ENCODE measurements around the gene PLA2G4A.

PLA2G4A gene

DNA sequence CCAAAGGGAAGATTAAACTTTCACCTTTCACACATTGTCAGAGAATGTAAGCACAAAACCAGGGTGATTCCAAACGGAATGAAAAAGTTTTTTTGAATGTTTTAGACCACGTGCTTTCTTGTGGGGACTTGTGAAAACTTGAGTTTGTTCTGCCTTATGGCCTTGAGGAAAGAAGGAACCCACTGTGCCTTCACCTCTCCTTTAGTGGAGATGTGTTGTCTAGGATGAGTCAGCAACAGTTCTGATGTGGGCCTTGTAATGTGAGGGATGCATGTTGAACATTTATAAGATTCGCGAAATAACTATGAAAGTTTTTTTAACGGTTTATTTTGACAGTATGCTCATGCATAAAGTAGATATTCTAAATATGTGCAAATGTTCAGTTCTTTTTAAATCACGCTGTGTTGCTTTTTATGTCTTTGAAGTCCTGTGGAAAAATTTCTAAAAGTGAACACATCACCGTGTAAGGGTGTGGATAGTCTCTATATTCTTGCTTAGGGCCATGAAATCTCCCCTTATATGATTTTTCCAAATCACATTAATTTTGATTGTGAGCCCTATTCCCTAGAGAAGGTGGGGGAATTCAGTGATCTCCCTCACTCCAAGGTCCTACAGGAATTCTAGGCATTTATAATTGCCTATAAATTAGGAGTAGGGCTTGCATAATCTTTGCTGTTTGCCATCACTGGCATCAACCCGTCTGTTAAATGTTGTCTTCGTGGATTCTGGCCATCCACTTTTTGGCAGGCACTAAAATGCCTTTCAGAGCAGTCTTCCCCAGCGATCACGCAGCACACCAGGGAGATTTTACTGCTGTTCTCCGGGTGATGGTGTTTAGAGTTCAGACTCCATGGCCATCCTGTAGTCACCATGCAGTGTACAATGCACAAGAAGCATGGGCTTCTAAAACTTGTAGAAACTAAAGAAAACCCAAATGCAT lies 47.4 kb downstream of the PLA2G4A start:
- H3K27me3 ChIP-seq (ENCODE audit: low read depth, low read length), result no peaks in the 10 kb centered on the region
- H3K27ac ChIP-seq (ENCODE audit: low read length), result no peak overlapping the region
- H3K36me3 ChIP-seq (ENCODE audit: control insufficient read depth in 1 of 2, insufficient read depth in 2 of 2, low read length in 2 of 2), result no peaks in the 10 kb centered on the region
- no peaks in the 10 kb centered on the region for H3K9me3 ChIP-seq (ENCODE audit: control insufficient read depth in 1 of 2, low read length in 2 of 2)
- H3K4me3 ChIP-seq (ENCODE audit: low read depth in 1 of 2, low read length in 2 of 2), result no peak overlapping the region
- H3K4me1 ChIP-seq (ENCODE audit: control insufficient read depth in 1 of 2, insufficient read depth in 2 of 2, low read length in 2 of 2), result peaks cover 0 to 25% of the 10 kb centered on the region in 2 donors

DNA sequence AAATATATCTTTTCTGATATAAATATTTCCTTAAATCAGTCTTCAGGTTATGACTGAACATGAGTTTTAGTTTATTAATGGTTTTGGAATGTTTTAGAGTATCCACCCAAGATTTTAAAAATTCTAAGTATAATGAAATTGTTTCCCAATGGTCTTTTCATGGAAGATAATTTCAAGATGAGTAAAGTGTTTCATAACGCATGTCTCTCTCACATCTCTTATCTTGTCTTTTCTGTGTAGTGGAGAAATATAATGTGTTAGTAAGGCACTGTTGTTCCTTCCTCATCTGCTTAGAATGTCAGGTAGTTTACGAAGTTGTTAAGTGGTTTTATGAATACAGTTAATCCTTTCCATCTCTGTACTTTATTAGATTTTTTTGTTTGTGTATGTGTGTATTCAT lies 49.6 kb downstream of the PLA2G4A start:
- no peak overlapping the region for H3K27ac ChIP-seq (ENCODE audit: low read length)
- H3K36me3 ChIP-seq (ENCODE audit: control insufficient read depth in 1 of 2, insufficient read depth in 2 of 2, low read length in 2 of 2), result no peaks in the 10 kb centered on the region
- H3K4me1 ChIP-seq (ENCODE audit: control insufficient read depth in 1 of 2, insufficient read depth in 2 of 2, low read length in 2 of 2), result peaks cover 0 to 21% of the 10 kb centered on the region in 2 donors
- no peaks in the 10 kb centered on the region for H3K9me3 ChIP-seq (ENCODE audit: control insufficient read depth in 1 of 2, low read length in 2 of 2)
- no peaks in the 10 kb centered on the region for H3K27me3 ChIP-seq (ENCODE audit: low read depth, low read length)
- no peak overlapping the region for H3K4me3 ChIP-seq (ENCODE audit: low read depth in 1 of 2, low read length in 2 of 2)

DNA sequence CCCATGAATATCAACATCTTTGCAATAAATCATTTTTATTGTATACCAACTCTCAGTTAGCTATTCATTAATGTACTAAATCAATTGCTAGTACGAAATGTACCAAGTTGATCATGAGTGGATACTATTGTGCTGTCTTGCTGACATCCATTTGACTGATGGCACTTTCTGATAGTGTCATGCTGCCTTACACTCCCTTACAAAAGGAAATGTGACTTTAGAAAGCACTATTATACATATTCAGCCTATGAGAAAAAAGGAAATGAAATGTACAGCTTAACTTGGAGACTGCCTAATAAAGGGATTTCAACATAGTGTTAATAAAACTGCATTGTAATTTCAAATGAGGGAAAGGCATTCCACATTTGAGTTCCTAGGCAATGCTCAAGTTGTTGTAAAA lies 52.2 kb downstream of the PLA2G4A start:
- no peaks in the 10 kb centered on the region for H3K27me3 ChIP-seq (ENCODE audit: low read depth, low read length)
- H3K27ac ChIP-seq (ENCODE audit: low read length), result no peak overlapping the region
- no peaks in the 10 kb centered on the region for H3K36me3 ChIP-seq (ENCODE audit: control insufficient read depth in 1 of 2, insufficient read depth in 2 of 2, low read length in 2 of 2)
- H3K9me3 ChIP-seq (ENCODE audit: control insufficient read depth in 1 of 2, low read length in 2 of 2), result no peaks in the 10 kb centered on the region
- H3K4me1 ChIP-seq (ENCODE audit: control insufficient read depth in 1 of 2, insufficient read depth in 2 of 2, low read length in 2 of 2), result peaks cover 0 to 13% of the 10 kb centered on the region in 2 donors
- H3K4me3 ChIP-seq (ENCODE audit: low read depth in 1 of 2, low read length in 2 of 2), result no peak overlapping the region

DNA sequence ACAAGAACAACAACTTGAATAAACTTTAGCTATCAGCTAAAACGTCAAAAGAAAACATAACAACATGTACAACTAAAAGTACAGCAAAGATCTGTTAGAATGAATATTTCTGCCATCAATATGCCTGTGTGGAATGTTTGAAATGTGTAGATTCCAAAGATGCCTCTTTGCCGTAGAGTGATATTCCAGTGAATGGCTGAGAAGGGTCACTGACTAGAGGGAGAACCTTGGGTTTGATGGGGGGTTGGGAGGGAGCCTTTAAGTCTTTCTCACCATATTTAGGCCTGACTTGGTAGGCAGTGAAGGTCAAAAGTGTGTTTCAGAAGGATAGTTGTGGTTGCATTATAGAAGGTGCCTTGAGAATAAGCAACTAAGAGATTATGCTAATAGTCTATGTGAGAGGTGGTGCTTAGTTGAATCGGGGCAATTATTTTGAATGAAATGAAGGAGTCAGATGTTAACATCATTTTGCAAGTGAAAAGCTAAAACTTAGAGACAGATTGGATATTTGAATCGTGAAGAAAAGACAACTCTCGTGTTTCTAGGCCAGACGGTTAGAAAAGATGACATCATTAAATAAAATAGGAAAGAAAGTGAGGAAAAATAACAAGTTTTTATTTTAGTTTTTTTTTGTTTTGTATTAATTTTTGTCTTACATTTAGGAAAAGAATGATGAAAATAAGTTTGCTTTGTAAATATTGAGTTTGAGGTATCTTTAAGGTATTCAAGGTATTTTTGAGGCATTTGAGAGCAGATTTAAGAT lies 53.8 kb downstream of the PLA2G4A start:
- no peaks in the 10 kb centered on the region for H3K36me3 ChIP-seq (ENCODE audit: control insufficient read depth in 1 of 2, insufficient read depth in 2 of 2, low read length in 2 of 2)

DNA sequence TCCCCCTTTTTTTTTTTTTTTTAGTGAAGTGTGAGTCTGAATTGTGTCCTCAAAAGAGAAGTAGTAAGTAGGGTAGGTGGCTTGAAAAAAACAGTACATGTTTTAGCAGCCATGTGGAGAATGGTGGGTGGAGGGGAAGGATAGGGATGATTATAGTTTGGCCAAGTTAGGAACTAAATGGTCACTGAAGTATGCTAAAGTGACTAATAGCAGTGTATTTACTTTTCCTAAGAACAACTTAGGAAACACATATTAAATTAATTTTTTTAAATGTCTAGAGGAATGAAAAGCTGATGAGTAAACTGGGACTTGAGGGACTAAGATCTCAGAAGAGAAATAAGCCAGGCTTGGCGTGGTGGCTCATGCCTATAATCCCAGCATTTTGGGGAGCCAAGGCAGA lies 55.5 kb downstream of the PLA2G4A start:
- no peaks in the 10 kb centered on the region for H3K27me3 ChIP-seq (ENCODE audit: low read depth, low read length)

More for the DNA sequence above, 53.8 kb downstream of the PLA2G4A start:
- no peak overlapping the region for H3K27ac ChIP-seq (ENCODE audit: low read length)
- H3K9me3 ChIP-seq (ENCODE audit: control insufficient read depth in 1 of 2, low read length in 2 of 2), result no peaks in the 10 kb centered on the region
- no peaks in the 10 kb centered on the region for H3K27me3 ChIP-seq (ENCODE audit: low read depth, low read length)
- peaks cover 0 to 6% of the 10 kb centered on the region in 2 donors for H3K4me1 ChIP-seq (ENCODE audit: control insufficient read depth in 1 of 2, insufficient read depth in 2 of 2, low read length in 2 of 2)
- no peak overlapping the region for H3K4me3 ChIP-seq (ENCODE audit: low read depth in 1 of 2, low read length in 2 of 2)

DNA sequence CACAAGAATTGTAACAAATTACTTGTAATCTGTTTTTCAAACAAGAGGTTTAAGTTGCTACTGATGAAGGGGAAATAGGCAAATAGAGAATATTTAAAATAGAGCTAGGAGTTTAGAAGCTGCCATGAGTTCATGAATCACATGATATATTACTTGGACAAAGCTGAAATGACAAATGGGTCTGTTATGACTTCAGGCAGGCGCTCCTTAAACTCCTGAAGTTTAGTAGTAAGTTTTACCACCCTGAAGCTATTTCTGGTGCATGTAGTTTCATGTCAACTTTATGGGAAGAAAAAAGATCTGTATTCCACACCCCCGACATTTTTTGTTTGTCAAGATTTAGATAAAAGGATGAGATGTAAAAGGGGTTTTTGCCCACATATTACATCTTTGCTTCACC lies 58.5 kb downstream of the PLA2G4A start:
- no peak overlapping the region for H3K27ac ChIP-seq (ENCODE audit: low read length)
- no peak overlapping the region for H3K4me3 ChIP-seq (ENCODE audit: low read depth in 1 of 2, low read length in 2 of 2)
- H3K27me3 ChIP-seq (ENCODE audit: low read depth, low read length), result no peaks in the 10 kb centered on the region
- H3K36me3 ChIP-seq (ENCODE audit: control insufficient read depth in 1 of 2, insufficient read depth in 2 of 2, low read length in 2 of 2), result no peaks in the 10 kb centered on the region
- H3K4me1 ChIP-seq (ENCODE audit: control insufficient read depth in 1 of 2, insufficient read depth in 2 of 2, low read length in 2 of 2), result no peaks in the 10 kb centered on the region
- H3K9me3 ChIP-seq (ENCODE audit: control insufficient read depth in 1 of 2, low read length in 2 of 2), result no peaks in the 10 kb centered on the region

More for the DNA sequence above, 55.5 kb downstream of the PLA2G4A start:
- Histone ChIP-seq H3K9me3 (ENCODE audit: control insufficient read depth in 1 of 2, low read length in 2 of 2) (no peaks in the 10 kb centered on the region), H3K4me1 (ENCODE audit: control insufficient read depth in 1 of 2, insufficient read depth in 2 of 2, low read length in 2 of 2) (peaks cover 0 to 6% of the 10 kb centered on the region in 2 donors), H3K36me3 (ENCODE audit: control insufficient read depth in 1 of 2, insufficient read depth in 2 of 2, low read length in 2 of 2) (no peaks in the 10 kb centered on the region), H3K4me3 (ENCODE audit: low read depth in 1 of 2, low read length in 2 of 2) (no peak overlapping the region), H3K27ac (ENCODE audit: low read length) (no peak overlapping the region)

DNA sequence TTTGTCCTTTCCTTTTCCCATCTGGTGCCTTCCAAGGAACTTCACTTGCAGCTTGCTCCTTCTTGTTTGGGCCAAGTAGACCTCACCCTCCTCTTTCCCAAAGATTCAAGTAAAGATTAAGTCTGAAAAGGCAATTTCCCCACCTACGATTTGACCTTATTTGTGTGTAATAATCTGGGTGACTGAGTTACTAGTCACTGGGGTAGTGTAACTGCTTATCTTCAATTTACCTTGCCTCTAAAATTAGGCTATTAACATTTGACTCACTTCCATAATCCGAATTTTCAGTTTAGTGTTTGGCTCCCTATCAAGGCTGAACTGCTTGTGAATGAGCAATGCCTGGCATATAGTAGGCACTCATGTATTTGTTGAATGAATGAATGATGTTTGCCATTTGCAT lies 59.6 kb downstream of the PLA2G4A start:
- H3K27me3 ChIP-seq (ENCODE audit: low read depth, low read length), result no peaks in the 10 kb centered on the region
- H3K4me3 ChIP-seq (ENCODE audit: low read depth in 1 of 2, low read length in 2 of 2), result no peak overlapping the region
- H3K9me3 ChIP-seq (ENCODE audit: control insufficient read depth in 1 of 2, low read length in 2 of 2), result no peaks in the 10 kb centered on the region
- H3K4me1 ChIP-seq (ENCODE audit: control insufficient read depth in 1 of 2, insufficient read depth in 2 of 2, low read length in 2 of 2), result no peaks in the 10 kb centered on the region
- no peaks in the 10 kb centered on the region for H3K36me3 ChIP-seq (ENCODE audit: control insufficient read depth in 1 of 2, insufficient read depth in 2 of 2, low read length in 2 of 2)
- H3K27ac ChIP-seq (ENCODE audit: low read length), result no peak overlapping the region

DNA sequence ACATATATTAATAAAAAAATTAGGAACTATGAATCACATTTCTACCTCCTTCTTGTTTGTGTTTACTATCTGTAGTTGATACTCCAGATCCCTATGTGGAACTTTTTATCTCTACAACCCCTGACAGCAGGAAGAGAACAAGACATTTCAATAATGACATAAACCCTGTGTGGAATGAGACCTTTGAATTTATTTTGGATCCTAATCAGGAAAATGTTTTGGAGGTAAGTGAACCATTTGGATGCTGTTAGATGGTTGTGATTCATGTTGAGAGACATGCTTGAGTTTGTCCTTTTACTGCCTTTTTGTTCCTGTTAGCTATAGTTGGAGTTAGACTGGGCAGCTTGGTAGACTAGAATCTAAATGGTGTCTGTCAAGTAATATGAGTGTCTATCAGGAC lies 64.2 kb downstream of the PLA2G4A start:
- Histone ChIP-seq H3K4me1 (ENCODE audit: control insufficient read depth in 1 of 2, insufficient read depth in 2 of 2, low read length in 2 of 2) (peaks cover 0 to 12% of the 10 kb centered on the region in 2 donors), H3K27me3 (ENCODE audit: low read depth, low read length) (no peaks in the 10 kb centered on the region), H3K9me3 (ENCODE audit: control insufficient read depth in 1 of 2, low read length in 2 of 2) (no peaks in the 10 kb centered on the region), H3K36me3 (ENCODE audit: control insufficient read depth in 1 of 2, insufficient read depth in 2 of 2, low read length in 2 of 2) (peaks cover 0 to 4% of the 10 kb centered on the region in 2 donors), H3K27ac (ENCODE audit: low read length) (no peak overlapping the region), H3K4me3 (ENCODE audit: low read depth in 1 of 2, low read length in 2 of 2) (no peak overlapping the region)

DNA sequence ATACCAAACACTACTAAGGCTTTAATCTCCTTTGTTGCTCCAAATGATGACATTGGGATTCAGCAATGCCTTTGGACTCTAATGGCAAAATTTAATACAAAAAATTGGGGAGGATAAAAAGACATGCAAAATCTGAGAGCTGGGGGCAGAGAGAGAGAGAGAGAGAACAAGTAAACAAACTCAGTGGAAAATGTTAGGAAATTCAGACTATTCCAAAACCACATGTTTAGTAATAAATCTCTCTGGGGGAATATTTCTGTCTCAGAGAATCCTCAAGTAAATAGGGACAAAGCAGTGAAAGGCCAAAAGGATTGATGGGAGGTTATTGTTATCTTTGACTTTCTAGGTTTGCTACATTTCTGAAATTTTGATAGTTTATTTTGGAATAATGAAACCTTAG lies 65.7 kb downstream of the PLA2G4A start:
- Histone ChIP-seq H3K27me3 (ENCODE audit: low read depth, low read length) (no peaks in the 10 kb centered on the region), H3K9me3 (ENCODE audit: control insufficient read depth in 1 of 2, low read length in 2 of 2) (no peaks in the 10 kb centered on the region), H3K4me1 (ENCODE audit: control insufficient read depth in 1 of 2, insufficient read depth in 2 of 2, low read length in 2 of 2) (peaks cover 0 to 12% of the 10 kb centered on the region in 2 donors), H3K27ac (ENCODE audit: low read length) (no peak overlapping the region), H3K4me3 (ENCODE audit: low read depth in 1 of 2, low read length in 2 of 2) (no peak overlapping the region), H3K36me3 (ENCODE audit: control insufficient read depth in 1 of 2, insufficient read depth in 2 of 2, low read length in 2 of 2) (peaks cover 0 to 4% of the 10 kb centered on the region in 2 donors)

DNA sequence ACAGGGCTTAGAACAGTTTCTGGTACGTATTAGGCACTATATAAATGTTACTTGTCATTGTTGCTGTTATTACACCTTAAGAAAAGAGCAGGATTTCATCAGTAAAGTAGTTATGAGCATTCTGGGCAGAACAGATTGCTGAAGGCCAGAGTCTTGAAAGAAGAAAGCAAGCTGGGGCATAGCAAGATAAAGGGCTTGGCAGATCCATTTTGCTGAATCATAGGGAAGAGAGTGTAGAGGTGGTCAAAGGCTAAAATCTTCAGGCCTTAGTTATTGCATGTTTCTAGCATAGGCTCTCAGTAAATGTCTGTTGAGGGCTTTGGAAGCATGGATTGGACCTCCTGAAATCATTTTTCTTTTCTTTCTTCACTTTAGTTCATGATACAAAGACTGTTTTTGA lies 67.5 kb downstream of the PLA2G4A start:
- H3K4me3 ChIP-seq (ENCODE audit: low read depth in 1 of 2, low read length in 2 of 2), result no peak overlapping the region
- no peaks in the 10 kb centered on the region for H3K27me3 ChIP-seq (ENCODE audit: low read depth, low read length)
- peaks cover 0 to 12% of the 10 kb centered on the region in 2 donors for H3K4me1 ChIP-seq (ENCODE audit: control insufficient read depth in 1 of 2, insufficient read depth in 2 of 2, low read length in 2 of 2)
- no peaks in the 10 kb centered on the region for H3K9me3 ChIP-seq (ENCODE audit: control insufficient read depth in 1 of 2, low read length in 2 of 2)
- H3K27ac ChIP-seq (ENCODE audit: low read length), result no peak overlapping the region
- peaks cover 0 to 4% of the 10 kb centered on the region in 2 donors for H3K36me3 ChIP-seq (ENCODE audit: control insufficient read depth in 1 of 2, insufficient read depth in 2 of 2, low read length in 2 of 2)

DNA sequence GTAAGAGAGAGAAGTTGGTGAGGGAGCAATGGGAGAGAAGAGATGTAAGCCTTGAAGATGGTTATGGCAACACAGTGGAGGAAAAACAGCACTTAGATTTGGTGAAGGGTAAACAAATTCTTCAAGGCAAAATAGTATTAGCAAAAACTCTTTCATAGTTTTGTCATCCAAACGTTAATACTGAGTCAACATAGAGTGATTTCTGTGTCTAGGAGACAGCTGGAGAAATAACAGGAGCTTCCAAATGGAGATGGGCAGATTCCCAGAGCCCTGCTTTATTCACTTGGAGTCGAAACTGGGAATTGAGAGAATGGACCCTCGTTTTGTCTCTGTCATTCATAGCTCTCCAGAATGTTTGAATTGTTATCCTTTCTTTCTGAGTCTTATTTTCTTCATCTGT lies 68.3 kb downstream of the PLA2G4A start:
- Histone ChIP-seq H3K27me3 (ENCODE audit: low read depth, low read length) (no peaks in the 10 kb centered on the region), H3K4me3 (ENCODE audit: low read depth in 1 of 2, low read length in 2 of 2) (no peak overlapping the region), H3K4me1 (ENCODE audit: control insufficient read depth in 1 of 2, insufficient read depth in 2 of 2, low read length in 2 of 2) (peaks cover 0 to 12% of the 10 kb centered on the region in 2 donors), H3K36me3 (ENCODE audit: control insufficient read depth in 1 of 2, insufficient read depth in 2 of 2, low read length in 2 of 2) (peaks cover 0 to 4% of the 10 kb centered on the region in 2 donors), H3K27ac (ENCODE audit: low read length) (no peak overlapping the region), H3K9me3 (ENCODE audit: control insufficient read depth in 1 of 2, low read length in 2 of 2) (no peaks in the 10 kb centered on the region)

Data from muscle layer of duodenum (tissue), 2 donors.